GM21360 (cell line): ENCODE data around the gene IL21.
"Not testable (repeated sequence)": the region's sequence is repeated elsewhere in the genome, so short reads cannot be mapped to it uniquely, and the experiment has no call there.

Experiments
- ATAC-seq: cut with Tn5 transposase; IDR thresholded peaks from one replicate; pipeline ENCODE4 v1.9.1; 2021; ENCODE audit warnings: mild to moderate bottlenecking, moderate library complexity; ENCODE audit not compliant: unreplicated experiment

The IL21 gene

GRCh38 chr4:122583906-122584305, 37.0 kb downstream of the IL21 start:
- ATAC-seq, result no peak

- ATAC-seq, result peak; percentile 71
Observed at GRCh38 chr4:122577808-122578781, 42.8 kb downstream of the IL21 start.

- ATAC-seq, result no peak
Observed at GRCh38 chr4:122577189-122577553, 43.7 kb downstream of the IL21 start.

GRCh38 chr4:122576261-122577188, 44.3 kb downstream of the IL21 start:
- peak; percentile 46 for ATAC-seq

- not testable (repeated sequence) for ATAC-seq
Observed at GRCh38 chr4:122574347-122574746, 46.5 kb downstream of the IL21 start.

GRCh38 chr4:122562449-122562848, 58.4 kb downstream of the IL21 start:
- no peak for ATAC-seq
